GM12892 (cell line): ENCODE measurements around the gene SPECC1.

Source experiments
- POLR2A ChIP-seq: IDR thresholded peaks from 2 replicates; pipeline ENCODE4 v1.6.1; 2011; ENCODE audit warnings: low read depth, low read length, control low read depth
- POLR2AphosphoS5 ChIP-seq: IDR thresholded peaks from 2 replicates; pipeline ENCODE4 v1.6.1; 2011; ENCODE audit warnings: low read depth, low read length, control low read depth
- TAF1 ChIP-seq: IDR thresholded peaks from 2 replicates; pipeline ENCODE4 v1.6.1; 2011; ENCODE audit warnings: low read depth, mild to moderate bottlenecking, control low read depth, low read length, borderline replicate concordance

GRCh38 chr17:20191056-20191455 is 181.9 kb downstream of the SPECC1 start:
- no peak for TF ChIP-seq POLR2A
- no peak for TF ChIP-seq TAF1
- no peak for TF ChIP-seq POLR2AphosphoS5
